ACHN (cell line): ENCODE data around the gene SMIM9.
"Not testable (repeated sequence)": the region's sequence is repeated elsewhere in the genome, so short reads cannot be mapped to it uniquely, and the experiment has no call there.

Experiments
- DNase-seq: peaks from one replicate; pipeline ENCODE4 v3.0.0-alpha.2; 2015
- in situ Hi-C: cut with HindIII; loops from 2 replicates; pipeline ENCODE4 v1.10.0; 2017; ENCODE audit warnings: low sequenced_read_pairs, low pct_ligation_motif_present, low pct_unique_long_range_greater_than_20kb

Gene SMIM9

DNA sequence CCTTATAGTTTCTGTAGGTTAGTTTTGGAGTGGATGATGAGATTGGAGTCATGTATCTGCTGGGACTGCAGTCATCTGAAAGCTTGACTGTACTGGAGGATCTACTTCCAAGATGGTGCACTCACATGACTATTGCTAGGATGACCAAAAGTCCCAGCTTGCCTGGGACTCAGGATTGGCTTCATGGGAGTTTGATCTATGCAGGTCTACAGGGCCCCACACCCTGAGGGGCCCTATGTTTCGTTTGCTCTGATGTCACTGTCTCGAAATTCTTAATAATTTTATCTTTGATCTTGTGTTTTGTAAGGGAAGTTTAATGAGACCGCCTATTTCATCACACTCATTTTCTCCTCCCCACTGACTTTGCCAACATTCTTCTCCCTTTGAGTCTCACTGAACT is at the start of gene SMIM9:
Gene SMIM9 (minus strand): TSS at position 101 of the 400 bp plus-strand sequence. CDS start 3,806 bp downstream, outside the sequence.
- in situ Hi-C loops, result no loop called here
- DNase-seq, result no peak

DNA sequence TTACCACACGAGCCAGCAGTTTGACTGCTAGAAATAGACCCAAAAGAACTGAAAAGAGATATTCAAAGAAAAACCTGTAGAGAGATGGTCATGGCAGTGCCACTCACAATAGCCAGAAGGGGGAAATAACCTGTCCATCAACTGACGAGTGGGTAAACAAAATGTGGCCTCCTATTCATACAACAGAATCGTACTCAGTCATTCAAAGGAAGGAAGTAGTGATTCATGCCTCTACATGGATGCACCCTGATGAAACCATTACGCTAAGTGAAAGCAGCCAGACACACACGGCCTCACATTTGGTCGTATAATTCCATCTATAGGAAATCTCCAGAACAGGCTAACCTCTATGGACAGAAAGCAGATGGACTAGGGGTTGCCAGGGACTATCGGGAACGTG is 49.6 kb upstream of the SMIM9 start:
- in situ Hi-C loops, DNase-seq: not testable (repeated sequence)

DNA sequence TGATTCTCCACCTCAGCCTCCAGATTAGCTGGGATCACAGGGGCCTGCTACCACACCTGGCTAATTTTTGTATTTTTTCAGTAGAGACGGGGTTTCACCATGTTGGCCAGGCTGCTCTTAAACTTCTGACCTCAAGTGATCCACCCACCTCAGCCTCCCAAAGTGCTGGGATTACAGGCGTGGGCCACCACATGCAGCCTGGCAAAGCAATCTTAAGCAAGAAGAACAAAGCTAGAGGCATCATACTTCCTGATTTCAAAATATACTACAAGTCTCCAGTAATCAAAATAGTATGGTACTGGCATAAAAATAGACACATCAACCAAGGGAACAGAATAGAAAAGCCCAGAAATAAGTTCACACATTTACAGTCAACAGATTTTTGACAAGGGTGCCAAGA is 38.9 kb upstream of the SMIM9 start:
- in situ Hi-C loops, result no loop called here
- no peak for DNase-seq

DNA sequence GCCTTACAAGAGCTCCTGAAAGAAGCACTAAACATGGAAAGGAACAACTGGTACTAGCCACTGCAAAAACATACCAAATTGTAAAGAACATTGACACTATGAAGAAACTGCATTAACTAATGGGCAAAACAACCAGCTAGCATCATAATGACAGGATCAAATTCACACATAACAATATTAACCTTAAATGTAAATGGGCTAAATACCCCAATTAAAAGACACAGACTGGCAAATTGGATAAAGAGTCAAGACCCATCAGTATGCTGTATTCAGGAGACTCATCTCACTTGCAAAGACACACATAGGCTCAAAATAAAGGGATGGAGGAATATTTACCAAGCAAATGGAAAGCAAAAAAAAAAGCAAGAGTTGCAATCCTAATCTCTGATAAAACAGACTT is 34.1 kb upstream of the SMIM9 start:
- DNase-seq, in situ Hi-C loops: not testable (repeated sequence)

- no peak for DNase-seq
- in situ Hi-C loops, result no loop called here
These were observed 20.8 kb upstream of the SMIM9 start for GRCh38 chrX:154855256-154855655.

DNA sequence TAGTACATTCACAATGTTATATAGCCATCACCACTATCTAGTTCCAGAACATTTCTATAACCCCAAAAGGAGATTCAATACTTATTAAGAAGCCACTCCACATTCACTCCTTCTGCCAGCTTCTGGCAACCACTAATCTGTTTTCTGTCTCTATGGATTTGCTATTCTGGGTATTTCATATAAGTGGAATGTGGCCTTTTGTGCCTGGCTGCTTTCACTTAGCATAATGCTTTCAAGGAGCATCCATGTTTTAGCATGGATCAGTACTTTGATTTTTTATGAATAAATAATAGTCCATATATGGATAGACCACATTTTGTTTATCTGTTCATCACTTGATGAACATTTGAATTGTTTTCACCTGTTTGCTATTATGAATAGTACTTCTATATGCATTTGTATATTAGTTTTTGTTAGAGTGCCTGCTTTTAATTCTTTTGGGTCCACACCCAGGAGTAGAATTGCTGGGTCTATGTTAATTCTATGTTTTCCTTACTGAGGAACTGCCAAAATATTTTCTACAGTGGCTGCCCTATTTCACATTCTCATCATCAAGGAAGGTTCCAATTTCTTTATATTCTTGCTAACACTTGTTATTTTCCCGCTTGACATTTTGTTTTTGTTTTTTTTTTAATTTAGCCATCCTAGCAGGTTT is 16.6 kb upstream of the SMIM9 start:
- in situ Hi-C loops, result no loop called here
- DNase-seq, result no peak

GRCh38 chrX:154840856-154841255 is 6.4 kb upstream of the SMIM9 start:
- in situ Hi-C loops, result no loop called here
- peak; percentile 43 for DNase-seq

DNA sequence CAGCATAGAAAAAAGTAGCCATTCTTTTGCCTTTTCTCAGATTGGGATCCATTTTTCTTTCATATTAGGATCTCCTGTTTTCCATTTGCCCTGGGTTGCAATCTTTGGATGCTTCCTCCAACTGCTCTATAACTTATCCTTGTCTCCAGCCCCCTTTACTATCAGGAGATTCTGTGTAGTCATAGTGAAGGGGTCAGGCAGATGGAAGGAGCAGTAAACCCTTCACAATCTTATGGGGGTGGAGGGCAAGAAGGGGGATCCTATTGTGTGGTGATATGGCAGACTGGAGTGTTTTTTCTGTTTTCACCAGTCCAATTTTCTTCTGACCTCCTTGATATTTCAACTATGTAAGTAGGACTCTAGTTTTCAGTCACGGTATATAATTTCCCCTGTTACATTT is 1.7 kb upstream of the SMIM9 start:
- no peak for DNase-seq
- in situ Hi-C loops, result no loop called here

DNA sequence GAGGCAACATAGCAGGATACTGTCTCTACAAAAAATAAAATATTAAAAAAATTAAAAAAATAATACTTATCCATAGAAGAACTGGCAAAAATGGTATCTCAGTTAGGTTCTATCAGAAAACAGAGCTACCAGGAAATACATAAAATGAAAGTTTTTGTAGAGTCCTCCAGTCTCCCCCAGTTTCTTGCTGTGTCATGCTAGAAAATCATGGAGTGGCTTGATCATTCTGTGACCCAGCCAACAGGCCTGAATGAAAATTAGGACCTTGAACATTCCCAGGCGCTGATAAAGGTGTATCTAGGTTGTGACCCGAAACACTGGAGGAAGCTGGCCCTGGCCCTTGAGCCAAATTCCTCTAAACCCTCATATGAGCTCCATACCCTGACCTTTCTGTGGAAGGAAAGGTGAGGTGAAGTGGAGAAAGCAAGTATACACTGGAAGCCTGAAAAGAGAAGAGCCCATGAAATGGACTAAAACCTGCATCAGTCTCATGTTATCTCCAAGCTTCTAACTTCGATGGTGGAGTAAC is 652 bp downstream of the SMIM9 start:
- in situ Hi-C loops, result no loop called here
- no peak for DNase-seq

DNA sequence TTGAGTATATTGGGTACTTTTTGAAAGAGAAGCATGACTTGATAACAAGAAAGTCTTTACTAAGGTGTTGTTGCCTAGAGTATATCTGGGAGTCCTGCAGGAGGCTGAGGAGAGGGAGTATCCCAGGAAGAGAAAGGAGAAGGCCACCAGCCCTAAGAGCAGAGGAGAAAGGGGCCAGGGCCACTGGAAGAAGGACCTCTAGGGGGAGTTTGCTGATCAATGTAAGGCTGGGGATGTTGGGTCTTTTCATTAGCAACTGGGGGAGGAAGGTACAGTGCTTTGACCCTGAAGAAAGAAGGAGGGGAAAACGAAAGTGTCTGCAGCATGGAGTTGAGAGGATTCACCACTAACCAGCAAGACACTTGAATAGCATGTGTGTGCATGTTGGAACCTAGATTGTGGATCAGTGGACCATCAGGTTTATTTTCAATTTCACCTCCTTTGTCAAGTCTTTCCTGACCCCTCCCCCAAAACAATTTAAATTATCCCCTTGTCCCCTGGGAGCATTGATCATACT is 4.5 kb downstream of the SMIM9 start:
- in situ Hi-C loops, result no loop called here

GRCh38 chrX:154829134-154829533 is 5.3 kb downstream of the SMIM9 start:
- DNase-seq, result no peak
- in situ Hi-C loops, result no loop called here

More for the DNA sequence above, 4.5 kb downstream of the SMIM9 start:
- DNase-seq, result no peak

DNA sequence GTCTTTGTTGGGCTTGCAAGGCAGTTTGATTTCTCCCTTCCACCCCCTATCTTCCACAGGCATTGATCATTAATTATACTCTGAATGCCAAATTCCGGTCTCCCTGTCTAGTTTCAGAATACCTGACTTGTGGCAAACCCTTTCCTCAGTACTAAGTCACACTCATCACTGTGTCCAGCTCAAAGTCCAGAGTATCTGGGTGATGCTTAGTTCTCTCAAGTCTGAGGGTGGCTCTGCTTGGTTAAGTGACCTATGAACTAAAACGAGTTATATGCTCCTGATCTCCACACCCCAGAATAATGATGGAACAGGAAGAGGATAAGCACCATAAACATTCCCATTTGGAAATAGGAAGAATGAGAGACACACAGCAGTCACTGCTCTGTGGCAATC is 6.5 kb downstream of the SMIM9 start:
- DNase-seq, result no peak
- in situ Hi-C loops, result no loop called here

GRCh38 chrX:154827194-154828015 is 7.1 kb downstream of the SMIM9 start:
- in situ Hi-C loops, result no loop called here

DNA sequence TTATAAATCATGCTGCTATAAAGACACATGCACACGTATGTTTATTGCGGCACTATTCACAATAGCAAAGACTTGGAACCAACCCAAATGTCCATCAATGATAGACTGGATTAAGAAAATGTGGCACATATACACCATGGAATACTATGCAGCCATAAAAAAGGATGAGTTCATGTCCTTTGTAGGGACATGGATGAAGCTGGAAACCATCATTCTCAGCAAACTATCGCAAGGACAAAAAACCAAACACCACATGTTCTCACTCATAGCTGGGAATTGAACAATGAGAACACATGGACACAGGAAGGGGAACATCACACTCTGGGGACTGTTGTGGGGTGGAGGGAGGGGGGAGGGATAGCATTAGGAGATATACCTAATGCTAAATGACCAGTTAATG is 8.9 kb downstream of the SMIM9 start:
- in situ Hi-C loops, DNase-seq: not testable (repeated sequence)

More at GRCh38 chrX:154827194-154828015, 7.1 kb downstream of the SMIM9 start:
- no peak for DNase-seq

GRCh38 chrX:154824638-154825037 is 9.8 kb downstream of the SMIM9 start:
- no peak for DNase-seq
- in situ Hi-C loops, result no loop called here

- in situ Hi-C loops, result no loop called here
- DNase-seq, result no peak
These were observed 12.4 kb downstream of the SMIM9 start for GRCh38 chrX:154822029-154822428.

DNA sequence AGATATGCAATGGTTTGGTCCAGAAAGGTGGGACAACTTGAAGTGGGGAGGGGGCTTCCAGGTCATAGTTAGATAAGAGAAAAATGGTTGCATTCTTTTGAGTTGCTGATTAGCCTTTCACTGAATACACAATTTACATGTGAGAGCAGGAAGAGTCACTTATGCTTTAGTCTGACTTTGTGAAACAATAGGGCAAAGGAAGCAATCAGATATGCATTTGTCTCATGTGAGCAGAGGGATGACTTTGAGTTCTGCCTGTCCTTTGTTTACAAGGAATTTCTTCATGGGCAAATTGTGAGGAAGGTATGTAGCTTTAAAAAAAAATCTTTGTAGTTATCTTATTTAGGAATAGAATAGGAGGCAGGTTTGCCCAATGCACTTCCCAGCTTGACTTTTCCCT is 12.9 kb downstream of the SMIM9 start:
- in situ Hi-C loops, result no loop called here
- no peak for DNase-seq

DNA sequence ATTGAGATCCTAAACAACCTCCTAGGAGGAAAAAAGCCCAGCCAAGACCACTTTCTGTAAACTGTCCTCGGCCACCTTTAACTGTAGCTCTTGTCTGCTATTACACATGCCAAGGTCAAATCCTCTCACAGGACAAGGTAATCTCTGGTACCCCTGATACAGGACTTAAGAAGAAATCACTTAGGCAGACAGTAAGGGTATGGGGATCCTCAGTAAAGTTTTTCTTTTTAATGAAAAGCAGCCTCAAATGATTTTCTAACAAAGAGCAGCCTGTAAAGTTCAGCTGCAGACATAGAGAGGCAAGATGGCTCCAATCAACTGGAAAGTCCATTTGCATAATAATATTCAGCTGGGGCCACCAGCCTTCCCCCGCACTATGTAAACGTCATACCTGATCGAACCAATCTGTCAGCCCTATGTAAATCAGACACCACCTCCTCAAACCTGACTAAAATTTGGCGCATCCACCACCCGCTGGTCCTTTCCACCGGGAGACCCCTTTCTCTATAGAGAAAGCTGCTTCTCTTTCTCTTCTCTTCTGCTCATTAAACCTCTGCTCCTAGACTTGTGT is 14.6 kb downstream of the SMIM9 start:
- in situ Hi-C loops, result no loop called here
- no peak for DNase-seq
